ENCODE measurements around the gene PTCH1.

- TF ChIP-seq, protein P1, sequence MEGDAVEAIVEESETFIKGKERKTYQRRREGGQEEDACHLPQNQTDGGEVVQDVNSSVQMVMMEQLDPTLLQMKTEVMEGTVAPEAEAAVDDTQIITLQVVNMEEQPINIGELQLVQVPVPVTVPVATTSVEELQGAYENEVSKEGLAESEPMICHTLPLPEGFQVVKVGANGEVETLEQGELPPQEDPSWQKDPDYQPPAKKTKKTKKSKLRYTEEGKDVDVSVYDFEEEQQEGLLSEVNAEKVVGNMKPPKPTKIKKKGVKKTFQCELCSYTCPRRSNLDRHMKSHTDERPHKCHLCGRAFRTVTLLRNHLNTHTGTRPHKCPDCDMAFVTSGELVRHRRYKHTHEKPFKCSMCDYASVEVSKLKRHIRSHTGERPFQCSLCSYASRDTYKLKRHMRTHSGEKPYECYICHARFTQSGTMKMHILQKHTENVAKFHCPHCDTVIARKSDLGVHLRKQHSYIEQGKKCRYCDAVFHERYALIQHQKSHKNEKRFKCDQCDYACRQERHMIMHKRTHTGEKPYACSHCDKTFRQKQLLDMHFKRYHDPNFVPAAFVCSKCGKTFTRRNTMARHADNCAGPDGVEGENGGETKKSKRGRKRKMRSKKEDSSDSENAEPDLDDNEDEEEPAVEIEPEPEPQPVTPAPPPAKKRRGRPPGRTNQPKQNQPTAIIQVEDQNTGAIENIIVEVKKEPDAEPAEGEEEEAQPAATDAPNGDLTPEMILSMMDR (optimal IDR thresholded peaks at IDR 0.05 in 1 of 3, IDR thresholded peaks at IDR 0.05 in 1 of 3, conservative IDR thresholded peaks at IDR 0.05 in 1 of 3; ENCODE audit: extremely low read depth in 1 of 3, insufficient read depth in 2 of 3, low read length in 3 of 3), result no peak
- TF ChIP-seq EZH2 (IDR thresholded peaks at IDR 0.05; ENCODE audit: low read length), result no peak
Measured at GRCh38 chr9:95511616-95511931, 5.2 kb downstream of the PTCH1 start.

Data from keratinocyte (primary cell).